HFF-Myc (cell line): ENCODE data around the gene TDRD12.
"Not testable (repeated sequence)": the region's sequence is repeated elsewhere in the genome, so short reads cannot be mapped to it uniquely, and the experiment has no call there.

ENCODE experiments used
- DNase-seq: peaks from one replicate; pipeline ENCODE4 v3.0.0-alpha.2; 2011; ENCODE audit warnings: low read depth; ENCODE audit errors: extremely low read depth
- H3K4me3 ChIP-seq: replicated peaks from 2 replicates; pipeline ENCODE4 v1.5.1; 2011; ENCODE audit warnings: low read depth, mild to moderate bottlenecking, control low read depth, low read length
- CTCF ChIP-seq: IDR thresholded peaks from 2 replicates; pipeline ENCODE4 v1.5.1; 2012; ENCODE audit warnings: mild to moderate bottlenecking, low read depth, low read length, control low read depth; ENCODE audit errors: missing control alignments

TDRD12 gene

GRCh38 chr19:32744555-32745325 lies 25.2 kb downstream of the TDRD12 start:
- TF ChIP-seq CTCF, result no peak
- no peak for DNase-seq
- no peak overlapping the region for H3K4me3 ChIP-seq

- not testable (repeated sequence) for DNase-seq
These were observed 26.2 kb downstream of the TDRD12 start for GRCh38 chr19:32745594-32746251.

GRCh38 chr19:32746631-32747196 lies 27.1 kb downstream of the TDRD12 start:
- DNase-seq, H3K4me3 ChIP-seq: not testable (repeated sequence)

More at GRCh38 chr19:32745594-32746251, 26.2 kb downstream of the TDRD12 start:
- not testable (repeated sequence) for H3K4me3 ChIP-seq

- no peak for TF ChIP-seq CTCF
- no peak for DNase-seq
- H3K4me3 ChIP-seq, result no peak overlapping the region
These were observed 28.9 kb downstream of the TDRD12 start for GRCh38 chr19:32748497-32748896.

- TF ChIP-seq CTCF, result no peak
- no peak overlapping the region for H3K4me3 ChIP-seq
- DNase-seq, result no peak
These were observed 29.4 kb downstream of the TDRD12 start for GRCh38 chr19:32748948-32749347.

- no peak overlapping the region for H3K4me3 ChIP-seq
- TF ChIP-seq CTCF, result no peak
- DNase-seq, result no peak
These were observed 29.8 kb downstream of the TDRD12 start for GRCh38 chr19:32749361-32749760.

GRCh38 chr19:32750441-32751055 lies 31.0 kb downstream of the TDRD12 start:
- DNase-seq, result no peak
- TF ChIP-seq CTCF, result no peak
- no peak overlapping the region for H3K4me3 ChIP-seq
